ENCODE data around the gene GBGT1.
"Not testable (repeated sequence)": the region's sequence is repeated elsewhere in the genome, so short reads cannot be mapped to it uniquely, and the experiment has no call there.

Gene GBGT1

GRCh38 chr9:133163504-133164172, at the start of gene GBGT1:
Gene GBGT1, minus strand, starts transcription at chr9:133163914. Its CDS starts 1,502 bp downstream, at chr9:133162412.
- DNase-seq (ENCODE audit: low read depth, low spot score) = no peak

GRCh38 chr9:133210609-133211008, 46.9 kb upstream of the GBGT1 start:
- no peak for DNase-seq (ENCODE audit: low read depth, low spot score)

DNA sequence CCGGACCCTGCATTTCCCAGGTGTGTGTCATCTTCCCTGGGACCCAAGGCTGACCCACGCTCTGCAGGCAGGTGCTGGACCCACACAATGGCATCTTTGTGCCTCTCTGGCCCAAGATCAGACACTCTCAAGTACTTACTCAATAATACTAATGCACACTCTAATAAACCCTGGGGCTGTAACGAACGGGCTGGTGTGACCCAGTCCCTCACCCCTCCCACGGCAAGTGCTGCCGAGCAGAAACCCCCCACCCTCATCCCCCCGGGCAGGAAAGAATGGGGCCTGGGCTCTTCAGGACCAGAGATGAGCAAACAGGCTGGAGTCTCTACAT, 46.5 kb upstream of the GBGT1 start:
- DNase-seq (ENCODE audit: low read depth, low spot score) = no peak

- not testable (repeated sequence) for DNase-seq (ENCODE audit: low read depth, low spot score)
Measured at GRCh38 chr9:133209327-133210201, 45.9 kb upstream of the GBGT1 start.

DNA sequence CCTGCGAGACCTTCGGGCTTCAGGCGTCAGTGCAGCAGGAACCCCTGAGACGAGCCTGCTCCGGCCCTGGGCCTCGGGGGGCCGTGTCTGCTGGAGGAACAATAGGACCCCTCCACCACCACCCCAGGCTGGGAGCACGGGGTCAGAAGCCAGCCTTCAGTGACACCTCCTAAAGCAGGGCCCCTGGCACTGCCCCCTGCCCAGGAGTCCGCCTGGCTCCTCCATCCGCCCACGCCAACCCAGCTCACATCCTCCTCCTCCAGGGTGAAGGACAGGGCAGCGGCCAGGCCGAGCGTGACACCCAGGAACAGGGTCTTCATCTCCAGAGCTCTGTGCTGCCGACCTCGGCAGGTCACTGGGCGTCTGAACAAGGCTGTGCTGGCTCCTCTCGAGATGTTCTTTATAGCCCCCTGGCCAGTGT, 45.2 kb upstream of the GBGT1 start, which contains the start of gene OBP2B:
OBP2B (minus strand) TSS at position 371 of the 421 bp plus-strand sequence; CDS start at position 320, 51 bp downstream.
- DNase-seq (ENCODE audit: low read depth, low spot score) = not testable (repeated sequence)

DNA sequence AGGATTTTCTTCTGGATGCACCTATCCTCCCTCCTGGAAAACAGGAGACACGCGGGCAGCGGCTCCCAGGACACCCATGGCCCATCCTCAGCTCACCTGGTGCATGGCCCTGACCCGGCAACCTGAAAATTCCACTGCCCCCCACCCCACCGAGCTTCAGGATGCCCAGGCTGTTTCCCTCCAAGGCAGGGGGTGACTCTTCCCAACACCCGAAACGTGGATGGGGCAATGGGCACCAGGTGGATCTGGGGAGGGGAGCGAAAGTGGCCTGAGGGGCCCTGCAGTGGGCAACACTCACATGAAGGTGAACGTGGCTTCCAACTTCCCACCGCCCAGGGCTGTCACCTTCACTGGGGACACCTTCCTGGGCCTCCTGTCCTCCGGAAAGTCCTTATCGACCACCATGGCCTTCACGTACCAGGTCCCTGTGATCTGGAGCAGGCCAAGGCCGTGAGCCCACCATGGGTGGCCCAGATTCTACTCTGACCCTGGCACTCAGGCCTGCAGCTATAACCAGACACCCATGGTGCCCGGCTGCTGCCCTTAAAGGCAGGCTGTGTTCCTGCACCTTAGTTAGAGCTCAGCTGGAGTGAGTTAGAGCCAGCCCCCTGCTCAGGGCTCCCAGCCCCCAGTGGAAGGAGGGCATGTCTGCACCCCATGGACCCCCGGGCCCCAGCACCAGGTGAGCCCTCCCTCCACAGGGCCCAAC, 44.6 kb upstream of the GBGT1 start:
- DNase-seq (ENCODE audit: low read depth, low spot score) = not testable (repeated sequence)

- DNase-seq (ENCODE audit: low read depth, low spot score) = no peak
Measured at GRCh38 chr9:133207540-133208170, 43.9 kb upstream of the GBGT1 start.

- DNase-seq (ENCODE audit: low read depth, low spot score) = no peak
Measured at GRCh38 chr9:133207021-133207531, 43.4 kb upstream of the GBGT1 start.

GRCh38 chr9:133205996-133206931, 42.5 kb upstream of the GBGT1 start:
- DNase-seq (ENCODE audit: low read depth, low spot score) = no peak

DNA sequence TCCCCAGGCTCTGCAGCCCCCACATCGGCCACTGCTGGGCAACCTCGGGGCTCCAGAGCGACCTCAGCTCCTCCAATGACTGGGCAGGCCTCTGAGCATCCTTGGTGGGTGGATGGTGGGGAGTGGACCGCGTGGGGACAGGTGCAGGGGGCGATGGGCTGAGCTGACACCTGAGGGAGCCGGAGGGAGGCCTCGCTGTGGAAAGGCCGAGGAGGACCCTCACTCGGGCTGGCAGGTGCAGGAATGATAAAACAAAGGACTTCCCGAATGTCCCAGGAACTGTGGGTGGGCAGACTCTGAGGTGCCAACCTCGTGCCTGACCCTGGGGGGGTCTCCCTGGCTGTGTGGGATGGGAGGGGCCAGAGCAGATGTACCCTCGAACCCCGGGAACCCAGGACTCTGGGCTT, 41.8 kb upstream of the GBGT1 start:
- DNase-seq (ENCODE audit: low read depth, low spot score) = not testable (repeated sequence)

- DNase-seq (ENCODE audit: low read depth, low spot score) = no peak
Measured at GRCh38 chr9:133204993-133205336, 41.3 kb upstream of the GBGT1 start.

DNA sequence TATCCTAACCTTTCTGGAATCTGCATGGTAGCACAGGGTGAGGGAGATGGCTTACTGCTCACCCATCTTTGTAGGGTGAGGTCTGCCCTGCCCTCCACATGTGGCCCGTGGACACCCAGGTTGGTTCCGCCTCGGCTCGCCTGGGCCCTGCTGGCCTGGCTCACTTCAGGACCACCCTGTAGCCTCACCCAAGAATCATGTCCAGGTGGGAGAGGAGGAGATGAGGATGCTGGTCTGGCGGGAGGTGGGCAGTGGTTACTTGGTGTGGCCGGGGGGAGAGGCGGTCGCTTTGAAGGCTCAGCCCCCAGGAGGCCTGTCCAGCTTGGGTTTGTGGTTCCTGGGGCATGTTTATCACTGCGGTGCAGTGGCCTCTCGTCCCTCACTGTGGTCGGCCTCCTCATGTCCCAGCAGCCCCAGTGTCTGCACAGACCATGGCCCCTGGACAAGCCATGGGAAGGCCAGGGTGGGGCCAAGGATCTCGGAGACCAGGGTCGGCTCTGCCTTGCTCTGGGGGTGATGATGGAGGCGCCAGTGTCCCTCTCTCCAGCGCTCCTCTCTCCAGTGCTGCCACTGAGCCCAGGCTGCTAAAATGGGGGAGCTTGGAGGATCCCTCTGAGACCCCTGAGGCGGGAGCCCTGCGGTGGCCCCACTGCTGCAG, 40.8 kb upstream of the GBGT1 start:
- no peak for DNase-seq (ENCODE audit: low read depth, low spot score)

GRCh38 chr9:133203506-133204075, 39.9 kb upstream of the GBGT1 start:
- no peak for DNase-seq (ENCODE audit: low read depth, low spot score)

DNA sequence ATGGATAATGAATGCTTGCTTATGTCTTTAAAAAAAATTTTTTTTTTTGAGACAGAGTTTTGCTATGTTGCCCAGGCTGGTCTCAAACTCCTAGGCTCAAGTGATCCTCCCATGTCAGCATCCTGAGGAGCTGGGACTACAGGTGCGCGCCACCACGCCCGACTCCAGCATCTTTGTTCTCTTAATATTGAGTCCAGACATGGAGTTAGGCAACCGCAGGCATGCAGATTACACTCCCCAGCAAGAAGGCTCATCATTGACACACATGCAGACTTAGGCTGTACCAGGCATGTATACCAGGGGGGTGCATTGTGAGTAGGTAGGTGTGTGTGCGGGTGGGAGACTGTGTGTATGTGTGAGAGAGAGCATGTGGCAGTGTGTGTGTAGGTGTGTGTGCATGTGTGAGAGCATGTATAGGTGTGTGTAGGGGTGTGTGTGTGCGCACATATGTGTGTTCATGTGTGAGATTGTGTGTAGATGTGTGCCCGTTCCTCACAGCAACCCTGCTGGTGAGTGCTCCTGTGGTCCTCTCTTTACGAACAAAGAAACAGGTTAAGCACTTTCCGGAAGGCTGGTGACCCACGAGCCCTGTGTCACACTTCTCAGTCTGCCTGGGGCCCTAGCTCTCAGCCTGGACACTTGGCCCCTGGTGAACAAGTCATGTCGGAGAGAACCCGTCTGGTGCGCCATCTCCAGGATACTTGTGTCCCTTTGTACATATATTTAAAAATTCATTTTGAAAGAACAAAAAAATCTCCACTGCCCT, 39.2 kb upstream of the GBGT1 start:
- DNase-seq (ENCODE audit: low read depth, low spot score) = no peak

- no peak for DNase-seq (ENCODE audit: low read depth, low spot score)
Measured at GRCh38 chr9:133202145-133202513, 38.4 kb upstream of the GBGT1 start.

DNA sequence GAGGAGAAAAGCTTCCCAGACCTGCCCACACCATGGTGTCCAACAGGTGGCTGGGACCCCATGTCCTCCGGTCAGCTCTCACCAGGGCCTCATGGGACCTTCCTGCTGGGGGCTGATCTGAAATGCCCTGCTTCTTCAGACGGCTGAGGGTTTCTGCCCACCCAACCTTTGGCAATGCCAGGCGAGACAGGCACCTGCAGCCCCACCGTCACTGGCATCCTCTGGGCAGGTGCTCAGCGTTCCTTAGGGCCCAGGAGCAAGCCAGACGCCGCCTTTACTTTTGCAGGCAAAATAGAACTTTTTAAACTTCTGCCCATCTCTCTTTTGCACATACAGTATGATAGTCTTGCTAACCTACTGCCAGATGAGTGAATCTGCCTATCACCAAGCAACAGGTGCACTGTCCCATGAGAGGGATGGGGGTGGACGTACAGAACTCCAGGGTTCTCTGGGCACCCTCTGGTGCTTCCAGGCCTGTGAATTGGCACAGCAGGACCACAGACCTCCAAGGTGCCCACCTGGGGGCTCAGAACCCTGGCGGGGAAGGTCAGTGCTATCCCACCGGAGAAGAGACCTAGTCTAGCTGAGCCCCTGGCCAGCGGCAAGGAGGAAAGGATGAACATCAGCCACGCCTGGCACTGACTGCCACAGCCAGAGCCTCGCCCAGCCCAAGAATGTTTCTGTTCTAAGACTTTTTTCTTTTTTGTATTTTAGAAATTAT, 37.9 kb upstream of the GBGT1 start:
- DNase-seq (ENCODE audit: low read depth, low spot score) = no peak

DNA sequence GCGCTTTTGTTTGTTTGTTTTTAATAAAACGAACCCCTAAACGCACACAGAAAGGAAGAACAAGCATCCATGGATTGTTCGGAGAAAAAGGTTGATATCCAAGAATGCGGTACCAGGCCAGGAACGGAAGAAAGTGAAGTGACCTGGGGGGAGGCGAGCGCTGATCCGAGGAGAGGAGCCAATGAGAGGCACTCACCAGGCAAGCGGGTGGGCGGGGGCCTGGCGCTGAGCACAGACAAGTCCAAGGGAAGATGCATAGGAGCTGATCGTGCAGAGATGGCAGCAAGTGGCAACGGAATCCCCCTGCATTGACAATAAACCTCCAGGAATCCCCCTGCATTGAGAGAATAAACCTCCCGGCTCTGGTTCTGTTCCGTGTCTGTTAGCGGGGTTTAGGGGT, 36.9 kb upstream of the GBGT1 start:
- no peak for DNase-seq (ENCODE audit: low read depth, low spot score)

DNA sequence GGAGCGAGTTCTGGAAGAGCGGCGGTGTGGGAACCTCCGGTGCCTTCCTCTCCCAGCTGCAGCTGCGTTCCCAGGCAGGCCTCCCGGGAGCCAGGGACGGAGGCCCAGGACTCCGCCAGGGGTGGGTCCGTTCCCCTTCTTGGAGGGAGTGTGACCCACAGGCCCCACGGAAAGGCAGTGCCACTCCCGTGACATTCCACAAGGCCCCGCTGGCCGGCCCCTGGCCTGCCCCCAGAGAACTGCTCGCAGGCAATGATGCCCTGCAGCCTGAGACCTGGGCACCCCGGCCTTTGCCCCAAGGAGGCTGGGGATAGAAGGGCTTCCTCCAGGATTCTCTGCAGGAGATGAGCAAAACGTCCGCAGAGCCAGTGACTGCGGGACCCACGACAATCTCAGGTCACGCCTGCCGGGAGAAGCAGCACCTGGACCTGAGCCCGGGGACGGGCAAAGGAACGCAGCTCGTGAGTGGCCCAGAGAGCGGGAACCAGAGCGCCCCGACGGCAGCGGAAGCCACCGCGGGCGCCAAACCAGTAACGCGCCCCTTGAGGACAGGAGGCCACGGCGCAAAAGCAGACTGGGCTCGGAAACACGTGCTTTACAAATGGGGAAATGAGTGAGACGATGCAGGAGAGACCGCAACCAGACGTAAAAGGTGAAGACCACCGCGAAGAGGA, 36.1 kb upstream of the GBGT1 start:
- DNase-seq (ENCODE audit: low read depth, low spot score) = no peak

Data from smooth muscle cell of the brain vasculature (primary cell).